Stimulated activated CD8-positive, alpha-beta memory T cell treated with anti-CD3 and anti-CD28 coated beads, Interleukin-7, amount 100 ng/mL, for 4 hours (primary cell): ENCODE data around the gene TSR3.

Source experiments
- DNase-seq, 2 donors: peaks; one replicate each; pipeline ENCODE4 v3.0.0-alpha.2; 2020; ENCODE audit warnings: low read depth in 2 of 2

The TSR3 gene

GRCh38 chr16:1351582-1352362 lies at the start of gene TSR3, which contains the start of gene GNPTG:
Gene TSR3 (minus strand): TSS chr16:1351878. CDS start chr16:1351804, 74 bp downstream.
Gene GNPTG (plus strand): TSS chr16:1351931. CDS start chr16:1351966, 35 bp downstream.
- peak; percentile 45 to 80 for DNase-seq

GRCh38 chr16:1401061-1401757 lies 49.5 kb upstream of the TSR3 start:
- DNase-seq = no peak

- no peak for DNase-seq
These were observed 47.3 kb upstream of the TSR3 start for GRCh38 chr16:1398826-1399581.

GRCh38 chr16:1398351-1398750 lies 46.7 kb upstream of the TSR3 start:
- no peak for DNase-seq

- DNase-seq = no peak
These were observed 46.1 kb upstream of the TSR3 start for GRCh38 chr16:1397779-1398178.

- DNase-seq = no peak
These were observed 43.9 kb upstream of the TSR3 start for GRCh38 chr16:1395444-1396031.

- no peak for DNase-seq
These were observed 42.8 kb upstream of the TSR3 start for GRCh38 chr16:1394367-1394951.

GRCh38 chr16:1393613-1394176 lies 42.0 kb upstream of the TSR3 start:
- DNase-seq = no peak

- no peak for DNase-seq
These were observed 41.1 kb upstream of the TSR3 start for GRCh38 chr16:1392826-1393225.

GRCh38 chr16:1390239-1390779 lies 38.6 kb upstream of the TSR3 start:
- no peak for DNase-seq

- no peak for DNase-seq
These were observed 38.1 kb upstream of the TSR3 start for GRCh38 chr16:1389762-1390161.

GRCh38 chr16:1387331-1387730 lies 35.7 kb upstream of the TSR3 start:
- DNase-seq = no peak

- DNase-seq = no peak
These were observed 33.6 kb upstream of the TSR3 start for GRCh38 chr16:1385232-1385631.

GRCh38 chr16:1383556-1383955 lies 31.9 kb upstream of the TSR3 start:
- no peak for DNase-seq

- no peak for DNase-seq
These were observed 30.1 kb upstream of the TSR3 start for GRCh38 chr16:1381612-1382406.

- DNase-seq = no peak
These were observed 28.5 kb upstream of the TSR3 start for GRCh38 chr16:1380195-1380594.

GRCh38 chr16:1379304-1380076 lies 27.8 kb upstream of the TSR3 start:
- peak; percentile 35 to 58 for DNase-seq

GRCh38 chr16:1378804-1379303 lies 27.2 kb upstream of the TSR3 start:
- DNase-seq = peak; percentile 30 to 69
